ENCODE measurements around the gene TUBA1B. TPM values are rescaled to one million over a fixed set of nuclear protein-coding genes. Genes with fewer than 3 reads are reported as not detected.
"Not testable (repeated sequence)": the region's sequence is repeated elsewhere in the genome, so short reads cannot be mapped to it uniquely, and the experiment has no call there.

Gene TUBA1B
- total RNA-seq, 1 experiment from 2014 or later: 3,645 TPM

GRCh38 chr12:49131894-49132461 is 783 bp upstream of the TUBA1B start:
- ChIA-PET POLR2A (ENCODE audit: low non-redundant PET) (no interaction called here), CTCF (interaction anchor here (0.9 kb wide), 1 partner anchor 44 kb away, joined by 3 read pairs; no protein-coding TSS in a partner anchor)
- no peak for TF ChIP-seq CTCF (conservative IDR thresholded peaks at IDR 0.05; ENCODE audit: low read depth, low read length)
- no peak for TF ChIP-seq EZH2 (IDR thresholded peaks at IDR 0.05; ENCODE audit: borderline replicate concordance, low read depth, low read length, poor library complexity, severe bottlenecking)
- intact Hi-C loops (cut with micrococcal nuclease; ENCODE audit: unreplicated experiment): loop anchor here (1.0 to 2.0 kb wide), 2 partner anchors 57 to 101 kb away; partner anchors contain the start of gene TUBA1A
- TSS peak; percentile 82 for BruUV-seq (replicated peaks)
- Histone ChIP-seq H3K4me3 (ENCODE audit: low read depth, low read length, poor library complexity, severe bottlenecking) (peak overlapping the region; percentile 99), H3K9me3 (ENCODE audit: low read depth, low read length, poor library complexity, severe bottlenecking) (no peaks in the 10 kb centered on the region), H3K27ac (ENCODE audit: low read depth, low read length, poor library complexity, severe bottlenecking) (peak overlapping the region; percentile 100), H3K27me3 (replicated peaks; ENCODE audit: insufficient read depth, low read depth, low read length, poor library complexity) (no peaks in the 10 kb centered on the region), H3K4me1 (ENCODE audit: insufficient read depth, low read length, poor library complexity, severe bottlenecking) (peaks cover 25% of the 10 kb centered on the region), H3K36me3 (ENCODE audit: insufficient read depth, low read length, poor library complexity, severe bottlenecking) (peaks cover 32% of the 10 kb centered on the region)
- peak; percentile 70 for DNase-seq (ENCODE audit: low spot score)

GRCh38 chr12:49130151-49131050 is 794 bp downstream of the TUBA1B start:
- no TSS peak for BruUV-seq (replicated peaks)
- peak; percentile 94 for DNase-seq (ENCODE audit: low spot score)
- TF ChIP-seq CTCF (conservative IDR thresholded peaks at IDR 0.05; ENCODE audit: low read depth, low read length) (peak; percentile 97), EZH2 (IDR thresholded peaks at IDR 0.05; ENCODE audit: borderline replicate concordance, low read depth, low read length, poor library complexity, severe bottlenecking) (no peak)
- peaks cover 25% of the 10 kb centered on the region for H3K4me1 ChIP-seq (ENCODE audit: insufficient read depth, low read length, poor library complexity, severe bottlenecking)
- H3K4me3 ChIP-seq (ENCODE audit: low read depth, low read length, poor library complexity, severe bottlenecking): peak overlapping the region; percentile 99
- H3K27me3 ChIP-seq (replicated peaks; ENCODE audit: insufficient read depth, low read depth, low read length, poor library complexity): no peaks in the 10 kb centered on the region
- POLR2A ChIA-PET (ENCODE audit: low non-redundant PET): interaction anchor here (0.5 to 1.7 kb wide), 10 partner anchors 20 to 1483 kb away, joined by 3 to 11 read pairs (median 4); partner anchors contain the start of genes DDX23 and TUBA1A
- CTCF ChIA-PET: interaction anchor here (0.5 to 1.3 kb wide), 7 partner anchors 9 to 102 kb away, joined by 3 to 11 read pairs (median 3); no protein-coding TSS in a partner anchor
- intact Hi-C loops (cut with micrococcal nuclease; ENCODE audit: unreplicated experiment): loop anchor here (1.0 to 2.0 kb wide), 2 partner anchors 58 to 103 kb away; partner anchors contain the start of gene TUBA1A
- no peaks in the 10 kb centered on the region for H3K9me3 ChIP-seq (ENCODE audit: low read depth, low read length, poor library complexity, severe bottlenecking)
- H3K27ac ChIP-seq (ENCODE audit: low read depth, low read length, poor library complexity, severe bottlenecking): peak overlapping the region; percentile 100
- peaks cover 35% of the 10 kb centered on the region for H3K36me3 ChIP-seq (ENCODE audit: insufficient read depth, low read length, poor library complexity, severe bottlenecking)

GRCh38 chr12:49129332-49130150 is 1.7 kb downstream of the TUBA1B start:
- no peaks in the 10 kb centered on the region for H3K9me3 ChIP-seq (ENCODE audit: low read depth, low read length, poor library complexity, severe bottlenecking)
- ChIA-PET POLR2A (ENCODE audit: low non-redundant PET) (interaction anchor here (0.6 to 1.0 kb wide), 2 partner anchors 20 to 59 kb away, joined by 3 to 4 read pairs; partner anchors contain the start of gene TUBA1A), CTCF (interaction anchor here (0.5 to 1.3 kb wide), 3 partner anchors 9 to 41 kb away, joined by 3 to 8 read pairs (median 3); no protein-coding TSS in a partner anchor)
- TF ChIP-seq EZH2 (IDR thresholded peaks at IDR 0.05; ENCODE audit: borderline replicate concordance, low read depth, low read length, poor library complexity, severe bottlenecking) (no peak), CTCF (conservative IDR thresholded peaks at IDR 0.05; ENCODE audit: low read depth, low read length) (no peak)
- peaks cover 25% of the 10 kb centered on the region for H3K4me1 ChIP-seq (ENCODE audit: insufficient read depth, low read length, poor library complexity, severe bottlenecking)
- peaks cover 35% of the 10 kb centered on the region for H3K36me3 ChIP-seq (ENCODE audit: insufficient read depth, low read length, poor library complexity, severe bottlenecking)
- no peaks in the 10 kb centered on the region for H3K27me3 ChIP-seq (replicated peaks; ENCODE audit: insufficient read depth, low read depth, low read length, poor library complexity)
- no TSS peak for BruUV-seq (replicated peaks)
- H3K27ac ChIP-seq (ENCODE audit: low read depth, low read length, poor library complexity, severe bottlenecking): peak overlapping the region; percentile 100
- H3K4me3 ChIP-seq (ENCODE audit: low read depth, low read length, poor library complexity, severe bottlenecking): peak overlapping the region; percentile 99
- intact Hi-C loops (cut with micrococcal nuclease; ENCODE audit: unreplicated experiment): loop anchor here (2.0 kb wide), 1 partner anchor 59 kb away; the partner anchor contains the start of gene TUBA1A
- no peak for DNase-seq (ENCODE audit: low spot score)

GRCh38 chr12:49127971-49128370 is 3.2 kb downstream of the TUBA1B start:
- CTCF ChIA-PET: interaction anchor here (1.7 kb wide), 1 partner anchor 40 kb away, joined by 4 read pairs; no protein-coding TSS in a partner anchor
- H3K27me3 ChIP-seq (replicated peaks; ENCODE audit: insufficient read depth, low read depth, low read length, poor library complexity); H3K27ac ChIP-seq (ENCODE audit: low read depth, low read length, poor library complexity, severe bottlenecking); H3K9me3 ChIP-seq (ENCODE audit: low read depth, low read length, poor library complexity, severe bottlenecking); intact Hi-C loops (cut with micrococcal nuclease; ENCODE audit: unreplicated experiment); H3K4me3 ChIP-seq (ENCODE audit: low read depth, low read length, poor library complexity, severe bottlenecking); DNase-seq (ENCODE audit: low spot score): not testable (repeated sequence)
- POLR2A ChIA-PET (ENCODE audit: low non-redundant PET): interaction anchor here (0.6 kb wide), 1 partner anchor 24 kb away, joined by 3 read pairs; no protein-coding TSS in a partner anchor
- Histone ChIP-seq H3K4me1 (ENCODE audit: insufficient read depth, low read length, poor library complexity, severe bottlenecking) (peaks cover 18% of the 10 kb centered on the region), H3K36me3 (ENCODE audit: insufficient read depth, low read length, poor library complexity, severe bottlenecking) (peaks cover 35% of the 10 kb centered on the region)
- BruUV-seq (replicated peaks): TSS peak; percentile 53
